K562 (cell line): ENCODE measurements around the gene CD52. TPM values are rescaled to one million over a fixed set of nuclear protein-coding genes. Genes with fewer than 3 reads are reported as not detected.
A peak's percentile ranks its signal among the peaks of the same experiment; 100 is the strongest.

ENCODE experiments used
- ARID1B ChIP-seq: fragments of 450-650 bp; IDR thresholded peaks from 2 replicates; pipeline ENCODE4 v1.6.1; 2016; ENCODE audit warnings: antibody characterized with exemption, mild to moderate bottlenecking, inconsistent platforms
- ATF4 ChIP-seq: fragments of 450-650 bp; formaldehyde crosslinking; IDR thresholded peaks from 2 replicates; pipeline ENCODE4 v1.4.0; 2022; ENCODE audit warnings: mild to moderate bottlenecking, moderate library complexity
- ATF7 ChIP-seq: fragments of 450-650 bp; IDR thresholded peaks from 2 replicates; pipeline ENCODE4 v1.7.1; 2014; ENCODE audit warnings: mild to moderate bottlenecking, moderate library complexity
- CEBPB ChIP-seq: fragments of 450-650 bp; IDR thresholded peaks from 2 replicates; pipeline ENCODE4 v1.6.1; 2016; ENCODE audit warnings: missing genetic modification characterization, missing compliant biosample characterization
- CTCF ChIP-seq, 3 experiments: IDR thresholded peaks in 2 of 3; conservative IDR thresholded peaks in 1 of 3; 2 replicates each; pipeline ENCODE4 v1.5.1; 2011 to 2012; ENCODE audit warnings: low read length in 3 of 3, mild to moderate bottlenecking in 3 of 3, control low read depth in 2 of 3, improper control_type of control experiment in 1 of 3, inconsistent platforms in 1 of 3, low read depth in 1 of 3, mixed read lengths in 1 of 3, moderate library complexity in 1 of 3; ENCODE audit not compliant: insufficient read depth in 2 of 3
- DLX4 ChIP-seq: fragments of 250-450 bp; sonication (Bioruptor Pico); IDR thresholded peaks from 2 replicates; pipeline ENCODE4 v1.6.1; 2021; ENCODE audit warnings: mild to moderate bottlenecking
- MTF1 ChIP-seq: fragments of 250-450 bp; sonication (Bioruptor Pico); IDR thresholded peaks from 2 replicates; pipeline ENCODE4 v1.9.0; 2021; ENCODE audit warnings: moderate library complexity, mild to moderate bottlenecking, inconsistent platforms, borderline replicate concordance
- NFIC ChIP-seq: fragments of 450-650 bp; IDR thresholded peaks from 2 replicates; pipeline ENCODE4 v1.6.1; 2017; ENCODE audit warnings: mild to moderate bottlenecking, inconsistent platforms
- NONO ChIP-seq, 2 experiments: fragments of 200-400 bp in 1 of 2; fragments of 450-650 bp in 1 of 2; formaldehyde crosslinking in 1 of 2; IDR thresholded peaks; 2 replicates each; pipeline ENCODE4 v1.6.1; 2017; ENCODE audit warnings: low read depth in 2 of 2, mild to moderate bottlenecking in 2 of 2, moderate library complexity in 2 of 2, low read length in 1 of 2
- SMARCE1 ChIP-seq: fragments of 450-650 bp; IDR thresholded peaks from 2 replicates; pipeline ENCODE4 v1.7.1; 2016; ENCODE audit warnings: mild to moderate bottlenecking
- STAT5B ChIP-seq: fragments of 250-450 bp; sonication (Bioruptor Pico); IDR thresholded peaks from 2 replicates; pipeline ENCODE4 v1.8.0; 2021; ENCODE audit warnings: mild to moderate bottlenecking, inconsistent platforms
- ZFP1 ChIP-seq: fragments of 450-650 bp; formaldehyde crosslinking; IDR thresholded peaks from 2 replicates; pipeline ENCODE4 v1.4.0; 2020; ENCODE audit warnings: mild to moderate bottlenecking, mixed read lengths
- ZNF133 ChIP-seq: fragments of 250-450 bp; sonication (Bioruptor Pico); IDR thresholded peaks from 2 replicates; pipeline ENCODE4 v1.4.0; 2020; ENCODE audit warnings: mild to moderate bottlenecking
- ZNF134 ChIP-seq: fragments of 250-450 bp; sonication (Bioruptor Pico); conservative IDR thresholded peaks from 2 replicates; pipeline ENCODE4 v1.4.0; 2020
- ZNF146 ChIP-seq: IDR thresholded peaks from one replicate; pipeline ENCODE4 v1.6.1; 2018; ENCODE audit warnings: missing compliant biosample characterization; ENCODE audit not compliant: unreplicated experiment
- polyA plus RNA-seq, 8 experiments: library from polyadenylated mRNA; depleted of rRNA in 4 of 8; stranded (reverse) in 5 of 8; unstranded in 3 of 8; fragments of >200 nt; fragmentation: Nextera tagmentation in 2 of 8; fragmentation: Illumina TruSeq in 1 of 8; extraction: Ambion mirVana in 2 of 8; extraction: Trizol in 1 of 8; gene quantifications; 2 replicates each; pipeline versions ENCODE4 v1.2.1 to v1.2.3, GENCODE V29; 2011 to 2014; ENCODE audit warnings: inconsistent platforms in 1 of 8, missing spikeins in 1 of 8
- total RNA-seq, 7 experiments: library from RNA; depleted of rRNA in 6 of 7; stranded (reverse); fragments of >200 nt in 6 of 7; fragmentation: Illumina TruSeq in 2 of 7; extraction: Trizol in 2 of 7; gene quantifications; 2 replicates each; pipeline versions ENCODE4 v1.2.1 to v1.2.3, GENCODE V29; 2011 to 2021; ENCODE audit warnings: low replicate concordance in 1 of 7
- TF ChIP-seq, protein P1 (sequence below): IDR thresholded peaks from 3 replicates; pipeline ENCODE4 v1.6.1; 2011; ENCODE audit warnings: borderline replicate concordance, mild to moderate bottlenecking; ENCODE audit not compliant: insufficient read length, insufficient read depth
- TF ChIP-seq, protein P2 (sequence below): fragments of 250-450 bp; sonication (Bioruptor Pico); IDR thresholded peaks from 2 replicates; pipeline ENCODE4 v1.5.0; 2022; ENCODE audit warnings: mild to moderate bottlenecking
- TF ChIP-seq, protein P3 (sequence below), 2 experiments: IDR thresholded peaks; 2 replicates each; pipeline ENCODE4 v1.6.1; 2012; ENCODE audit warnings: improper control_type of control experiment in 2 of 2, low read depth in 2 of 2, low read length in 2 of 2, borderline replicate concordance in 1 of 2

The CD52 gene
- total and polyA plus RNA-seq, 9 of the 15 experiments (the other 6 are each of a cell fraction or from before 2014, with no cell fraction given), result 34.9 to 488 (median 173) TPM

GRCh38 chr1:26306290-26307229, 11.2 kb upstream of the CD52 start, which contains the start of gene UBXN11 (continued):
- TF ChIP-seq ZNF133 (CRISPR knock-in tag) (no peak), DLX4 (CRISPR knock-in tag) (no peak), CEBPB (peak; percentile 73), ATF4 (CRISPR knock-in tag) (no peak), ATF7 (peak; percentile 75), SMARCE1 (no peak), ZNF146 (CRISPR knock-in tag) (no peak), NONO (IDR thresholded peaks at IDR 0.05; ENCODE audit: low read depth in 2 of 2, low read length in 1 of 2) (no peak), MTF1 (CRISPR knock-in tag) (no peak), NFIC (peak; percentile 46; the same call in 1 of the 2 replicates), ZNF134 (CRISPR knock-in tag) (no peak), CTCF (IDR thresholded peaks at IDR 0.05 in 2 of 3, conservative IDR thresholded peaks at IDR 0.05 in 1 of 3; ENCODE audit: insufficient read depth in 2 of 3, low read depth in 1 of 3, low read length in 3 of 3) (peak in 1 of 3 experiments; percentile 17; a peak in 1 of 6 replicates), STAT5B (CRISPR knock-in tag) (no peak), ARID1B (no peak), ZFP1 (CRISPR knock-in tag) (no peak)
- TF ChIP-seq, protein P1, sequence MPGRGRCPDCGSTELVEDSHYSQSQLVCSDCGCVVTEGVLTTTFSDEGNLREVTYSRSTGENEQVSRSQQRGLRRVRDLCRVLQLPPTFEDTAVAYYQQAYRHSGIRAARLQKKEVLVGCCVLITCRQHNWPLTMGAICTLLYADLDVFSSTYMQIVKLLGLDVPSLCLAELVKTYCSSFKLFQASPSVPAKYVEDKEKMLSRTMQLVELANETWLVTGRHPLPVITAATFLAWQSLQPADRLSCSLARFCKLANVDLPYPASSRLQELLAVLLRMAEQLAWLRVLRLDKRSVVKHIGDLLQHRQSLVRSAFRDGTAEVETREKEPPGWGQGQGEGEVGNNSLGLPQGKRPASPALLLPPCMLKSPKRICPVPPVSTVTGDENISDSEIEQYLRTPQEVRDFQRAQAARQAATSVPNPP, result no peak
- TF ChIP-seq, protein P2, sequence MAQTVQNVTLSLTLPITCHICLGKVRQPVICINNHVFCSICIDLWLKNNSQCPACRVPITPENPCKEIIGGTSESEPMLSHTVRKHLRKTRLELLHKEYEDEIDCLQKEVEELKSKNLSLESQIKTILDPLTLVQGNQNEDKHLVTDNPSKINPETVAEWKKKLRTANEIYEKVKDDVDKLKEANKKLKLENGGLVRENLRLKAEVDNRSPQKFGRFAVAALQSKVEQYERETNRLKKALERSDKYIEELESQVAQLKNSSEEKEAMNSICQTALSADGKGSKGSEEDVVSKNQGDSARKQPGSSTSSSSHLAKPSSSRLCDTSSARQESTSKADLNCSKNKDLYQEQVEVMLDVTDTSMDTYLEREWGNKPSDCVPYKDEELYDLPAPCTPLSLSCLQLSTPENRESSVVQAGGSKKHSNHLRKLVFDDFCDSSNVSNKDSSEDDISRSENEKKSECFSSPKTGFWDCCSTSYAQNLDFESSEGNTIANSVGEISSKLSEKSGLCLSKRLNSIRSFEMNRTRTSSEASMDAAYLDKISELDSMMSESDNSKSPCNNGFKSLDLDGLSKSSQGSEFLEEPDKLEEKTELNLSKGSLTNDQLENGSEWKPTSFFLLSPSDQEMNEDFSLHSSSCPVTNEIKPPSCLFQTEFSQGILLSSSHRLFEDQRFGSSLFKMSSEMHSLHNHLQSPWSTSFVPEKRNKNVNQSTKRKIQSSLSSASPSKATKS (CRISPR knock-in tag), result no peak
- TF ChIP-seq, protein P3, sequence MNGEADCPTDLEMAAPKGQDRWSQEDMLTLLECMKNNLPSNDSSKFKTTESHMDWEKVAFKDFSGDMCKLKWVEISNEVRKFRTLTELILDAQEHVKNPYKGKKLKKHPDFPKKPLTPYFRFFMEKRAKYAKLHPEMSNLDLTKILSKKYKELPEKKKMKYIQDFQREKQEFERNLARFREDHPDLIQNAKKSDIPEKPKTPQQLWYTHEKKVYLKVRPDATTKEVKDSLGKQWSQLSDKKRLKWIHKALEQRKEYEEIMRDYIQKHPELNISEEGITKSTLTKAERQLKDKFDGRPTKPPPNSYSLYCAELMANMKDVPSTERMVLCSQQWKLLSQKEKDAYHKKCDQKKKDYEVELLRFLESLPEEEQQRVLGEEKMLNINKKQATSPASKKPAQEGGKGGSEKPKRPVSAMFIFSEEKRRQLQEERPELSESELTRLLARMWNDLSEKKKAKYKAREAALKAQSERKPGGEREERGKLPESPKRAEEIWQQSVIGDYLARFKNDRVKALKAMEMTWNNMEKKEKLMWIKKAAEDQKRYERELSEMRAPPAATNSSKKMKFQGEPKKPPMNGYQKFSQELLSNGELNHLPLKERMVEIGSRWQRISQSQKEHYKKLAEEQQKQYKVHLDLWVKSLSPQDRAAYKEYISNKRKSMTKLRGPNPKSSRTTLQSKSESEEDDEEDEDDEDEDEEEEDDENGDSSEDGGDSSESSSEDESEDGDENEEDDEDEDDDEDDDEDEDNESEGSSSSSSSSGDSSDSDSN (IDR thresholded peaks at IDR 0.05; ENCODE audit: borderline replicate concordance in 1 of 2, low read depth in 2 of 2, low read length in 2 of 2), result no peak
